Tibial artery (tissue), 4 donors: Measurements from ENCODE around the gene SBNO2.

Experiments used
- DNase-seq, 2 donors: peaks; one replicate each; pipeline ENCODE4 v3.0.0-alpha.2; 2019
- H3K27ac ChIP-seq, 2 donors: fragments of 200-600 bp; sonication (generic) in 1 of 2; 1 replicate in 1 of 2; 2 replicates in 1 of 2; pipeline ENCODE4 v1.5.1; 2018 to 2019; ENCODE audit warnings: mild to moderate bottlenecking in 1 of 2
- H3K27me3 ChIP-seq, 2 donors: fragments of 200-600 bp; sonication (generic) in 1 of 2; one replicate each; pipeline versions ENCODE4 v1.5.1 to v1.6.0; 2016 to 2019
- H3K36me3 ChIP-seq, 3 donors: fragments of 200-600 bp; sonication (generic) in 2 of 3; one replicate each; pipeline ENCODE4 v1.5.1; 2016 to 2019; ENCODE audit warnings: mild to moderate bottlenecking in 2 of 3
- H3K4me1 ChIP-seq, 4 donors: fragments of 200-600 bp; sonication (generic) in 2 of 4; 1 replicate in 3 of 4; 2 replicates in 1 of 4; pipeline ENCODE4 v1.5.1; 2016 to 2019
- H3K4me3 ChIP-seq, 2 donors: fragments of 200-600 bp; sonication (generic) in 1 of 2; 1 replicate in 1 of 2; 2 replicates in 1 of 2; pipeline ENCODE4 v1.5.1; 2018 to 2019; ENCODE audit warnings: mild to moderate bottlenecking in 2 of 2
- H3K9me3 ChIP-seq, 3 donors: fragments of 200-600 bp; sonication (generic) in 1 of 3; one replicate each; pipeline ENCODE4 v1.5.1; 2016 to 2019
- intact Hi-C: fragments of 100-400 bp; cut with DNase I; formaldehyde crosslinking; loops from one replicate; pipeline ENCODE4 v1.15.0; 2023; ENCODE audit warnings: low total_unique reads
- TF ChIP-seq, protein P1 (sequence below), 2 experiments: fragments of 200-600 bp in 1 of 2; fragments of 450-650 bp in 1 of 2; IDR thresholded peaks; one replicate each; pipeline ENCODE4 v1.5.1; 2017 to 2019; ENCODE audit warnings: antibody characterized with exemption in 2 of 2, mild to moderate bottlenecking in 1 of 2, moderate library complexity in 1 of 2

Gene SBNO2

DNA sequence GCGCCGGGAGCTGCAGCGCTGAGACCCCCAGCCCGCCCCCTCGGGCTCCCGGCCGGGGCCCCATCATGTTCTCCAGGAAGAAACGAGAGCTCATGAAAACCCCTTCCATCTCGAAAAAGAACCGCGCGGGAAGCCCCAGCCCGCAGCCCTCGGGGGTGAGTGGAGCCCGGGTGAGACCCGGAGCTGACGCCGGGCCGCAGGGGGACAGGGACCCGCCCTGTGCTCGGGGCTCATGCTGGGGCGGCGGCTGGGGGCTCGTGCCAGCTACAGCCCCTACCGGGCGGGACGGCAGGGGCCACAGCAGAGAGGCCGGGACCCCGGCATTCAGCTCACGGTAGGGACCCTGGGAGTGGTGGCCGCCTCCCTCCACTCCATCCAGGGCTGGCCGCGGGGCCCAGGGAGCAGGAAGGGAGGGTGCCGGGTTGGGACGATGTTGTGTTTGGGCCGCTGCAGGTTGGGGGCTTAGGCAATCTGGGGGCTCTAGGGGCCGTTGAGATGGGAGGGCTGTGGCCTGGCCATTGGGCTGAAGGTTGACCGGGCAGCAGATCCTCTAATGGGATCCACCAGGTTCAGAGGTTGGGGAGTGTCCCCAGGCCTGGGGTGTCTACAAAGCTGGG, 106.6 kb downstream of the SBNO2 start:
- DNase-seq = no peak
- peaks cover 3 to 59% (median 47%) of the 10 kb centered on the region in 4 donors for H3K4me1 ChIP-seq
- TF ChIP-seq, protein P1, sequence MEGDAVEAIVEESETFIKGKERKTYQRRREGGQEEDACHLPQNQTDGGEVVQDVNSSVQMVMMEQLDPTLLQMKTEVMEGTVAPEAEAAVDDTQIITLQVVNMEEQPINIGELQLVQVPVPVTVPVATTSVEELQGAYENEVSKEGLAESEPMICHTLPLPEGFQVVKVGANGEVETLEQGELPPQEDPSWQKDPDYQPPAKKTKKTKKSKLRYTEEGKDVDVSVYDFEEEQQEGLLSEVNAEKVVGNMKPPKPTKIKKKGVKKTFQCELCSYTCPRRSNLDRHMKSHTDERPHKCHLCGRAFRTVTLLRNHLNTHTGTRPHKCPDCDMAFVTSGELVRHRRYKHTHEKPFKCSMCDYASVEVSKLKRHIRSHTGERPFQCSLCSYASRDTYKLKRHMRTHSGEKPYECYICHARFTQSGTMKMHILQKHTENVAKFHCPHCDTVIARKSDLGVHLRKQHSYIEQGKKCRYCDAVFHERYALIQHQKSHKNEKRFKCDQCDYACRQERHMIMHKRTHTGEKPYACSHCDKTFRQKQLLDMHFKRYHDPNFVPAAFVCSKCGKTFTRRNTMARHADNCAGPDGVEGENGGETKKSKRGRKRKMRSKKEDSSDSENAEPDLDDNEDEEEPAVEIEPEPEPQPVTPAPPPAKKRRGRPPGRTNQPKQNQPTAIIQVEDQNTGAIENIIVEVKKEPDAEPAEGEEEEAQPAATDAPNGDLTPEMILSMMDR (IDR thresholded peaks at IDR 0.05) = no peak
- H3K4me3 ChIP-seq = peak overlapping the region; percentile 37 to 51
- no peaks in the 10 kb centered on the region for H3K36me3 ChIP-seq
- H3K9me3 ChIP-seq = no peaks in the 10 kb centered on the region
- H3K27me3 ChIP-seq = peaks cover 0 to 69% of the 10 kb centered on the region in 2 donors
- H3K27ac ChIP-seq = no peak overlapping the region
- intact Hi-C loops = no loop called here

DNA sequence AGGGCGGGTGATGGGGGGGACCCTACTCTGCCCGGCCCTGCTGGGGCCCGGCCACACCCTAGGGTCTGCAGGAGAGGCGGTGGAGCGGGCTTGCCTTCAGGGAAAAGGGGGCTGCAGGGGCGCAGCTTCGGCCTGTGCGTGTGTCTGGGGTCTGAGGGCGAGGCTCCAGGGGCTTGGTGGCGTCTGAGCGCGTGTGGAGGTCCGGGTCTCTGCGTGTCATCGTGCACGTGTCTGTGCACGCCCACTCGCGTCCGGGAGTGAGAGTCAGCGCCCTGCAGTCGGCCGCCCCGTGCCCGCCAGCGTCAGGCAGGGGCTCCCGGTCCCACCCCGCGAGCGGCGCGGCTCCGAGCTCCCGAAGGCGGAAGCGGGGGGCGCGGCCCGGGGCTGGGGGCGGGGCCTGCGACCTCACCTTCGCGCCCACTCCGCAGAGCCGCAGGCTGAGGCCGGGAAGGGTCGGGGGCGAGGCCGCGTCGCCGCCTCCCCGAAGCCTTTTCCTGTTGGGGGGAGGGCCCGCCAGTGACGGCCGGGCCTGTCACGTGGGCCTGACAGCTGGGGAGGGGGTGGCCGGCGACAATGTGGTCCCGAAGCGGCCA, 107.2 kb downstream of the SBNO2 start, which contains the start of gene ARHGAP45:
TSS of gene ARHGAP45 (plus strand) at position 420 of the 593 bp plus-strand sequence. CDS start 239 bp downstream, outside the sequence.
- Histone ChIP-seq H3K27ac (no peak within 1 kb of the TSS), H3K4me1 (peaks cover 3 to 57% (median 46%) of the 10 kb centered on the region in 4 donors), H3K4me3 (peak within 1 kb of the TSS; percentile 37 to 51), H3K27me3 (peaks cover 0 to 65% of the 10 kb centered on the region in 2 donors), H3K36me3 (no peaks in the 10 kb centered on the region), H3K9me3 (no peaks in the 10 kb centered on the region)
- no peak for DNase-seq
- intact Hi-C loops = no loop called here
- TF ChIP-seq, protein P1 (IDR thresholded peaks at IDR 0.05) = no peak

DNA sequence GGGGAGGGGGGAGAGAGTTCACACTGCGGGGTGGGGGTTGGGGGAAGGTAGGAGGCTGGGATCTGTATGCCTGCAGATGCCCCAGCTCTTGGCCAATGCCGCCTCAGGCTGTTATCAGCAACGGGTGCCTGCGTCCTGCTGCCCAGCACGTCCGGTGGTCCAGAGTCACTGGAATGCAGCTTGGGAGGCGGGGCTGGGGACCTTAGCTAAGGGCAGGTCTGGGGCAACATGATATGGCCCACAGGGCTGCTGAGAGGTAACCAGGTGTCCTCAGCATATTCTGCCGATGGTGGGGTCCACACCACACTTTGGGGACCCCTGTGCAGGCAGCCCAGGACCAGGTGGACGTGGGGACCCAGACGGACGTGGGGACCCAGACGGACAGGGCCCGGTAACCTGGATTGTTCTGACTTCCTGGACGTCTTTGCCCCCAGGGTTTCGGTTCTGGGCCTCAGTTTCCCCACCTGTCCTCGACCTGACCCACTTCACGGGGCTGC, 107.8 kb downstream of the SBNO2 start:
- DNase-seq = no peak
- Histone ChIP-seq H3K4me1 (peaks cover 3 to 52% (median 40%) of the 10 kb centered on the region in 4 donors), H3K36me3 (no peaks in the 10 kb centered on the region), H3K27me3 (peaks cover 0 to 61% of the 10 kb centered on the region in 2 donors), H3K9me3 (no peaks in the 10 kb centered on the region), H3K4me3 (peak overlapping the region; percentile 37 to 51), H3K27ac (no peak overlapping the region)
- intact Hi-C loops = no loop called here
- TF ChIP-seq, protein P1 (IDR thresholded peaks at IDR 0.05) = no peak

DNA sequence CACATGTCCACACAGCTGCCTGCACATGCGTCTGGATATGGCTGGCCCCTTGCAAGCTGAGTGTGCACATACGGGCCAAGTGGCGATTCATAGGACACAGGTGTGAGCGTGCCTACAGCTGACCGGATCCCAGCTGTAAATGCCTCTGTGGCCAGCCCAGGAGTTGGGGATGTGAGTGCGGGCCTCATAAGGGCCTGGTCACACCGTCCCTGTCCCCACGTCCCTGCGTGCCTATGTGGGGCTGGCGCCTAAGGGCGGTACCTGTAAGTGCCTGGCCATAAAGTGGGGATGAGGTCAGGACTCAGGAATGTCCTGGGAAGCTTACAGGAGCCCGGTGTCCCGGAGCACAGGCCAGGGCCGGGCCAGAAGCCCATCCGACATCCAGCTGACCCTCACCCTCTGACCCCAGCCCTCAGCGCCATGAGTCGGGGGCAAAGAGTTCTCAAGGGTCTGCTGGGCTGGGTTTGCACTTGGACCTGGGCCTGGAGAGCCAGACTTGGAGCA, 108.4 kb downstream of the SBNO2 start:
- peaks cover 3 to 46% (median 35%) of the 10 kb centered on the region in 4 donors for H3K4me1 ChIP-seq
- peaks cover 0 to 55% of the 10 kb centered on the region in 2 donors for H3K27me3 ChIP-seq
- H3K4me3 ChIP-seq = no peak overlapping the region
- DNase-seq = no peak
- H3K36me3 ChIP-seq = no peaks in the 10 kb centered on the region
- H3K9me3 ChIP-seq = no peaks in the 10 kb centered on the region
- TF ChIP-seq, protein P1 (IDR thresholded peaks at IDR 0.05) = no peak
- intact Hi-C loops = no loop called here
- no peak overlapping the region for H3K27ac ChIP-seq

DNA sequence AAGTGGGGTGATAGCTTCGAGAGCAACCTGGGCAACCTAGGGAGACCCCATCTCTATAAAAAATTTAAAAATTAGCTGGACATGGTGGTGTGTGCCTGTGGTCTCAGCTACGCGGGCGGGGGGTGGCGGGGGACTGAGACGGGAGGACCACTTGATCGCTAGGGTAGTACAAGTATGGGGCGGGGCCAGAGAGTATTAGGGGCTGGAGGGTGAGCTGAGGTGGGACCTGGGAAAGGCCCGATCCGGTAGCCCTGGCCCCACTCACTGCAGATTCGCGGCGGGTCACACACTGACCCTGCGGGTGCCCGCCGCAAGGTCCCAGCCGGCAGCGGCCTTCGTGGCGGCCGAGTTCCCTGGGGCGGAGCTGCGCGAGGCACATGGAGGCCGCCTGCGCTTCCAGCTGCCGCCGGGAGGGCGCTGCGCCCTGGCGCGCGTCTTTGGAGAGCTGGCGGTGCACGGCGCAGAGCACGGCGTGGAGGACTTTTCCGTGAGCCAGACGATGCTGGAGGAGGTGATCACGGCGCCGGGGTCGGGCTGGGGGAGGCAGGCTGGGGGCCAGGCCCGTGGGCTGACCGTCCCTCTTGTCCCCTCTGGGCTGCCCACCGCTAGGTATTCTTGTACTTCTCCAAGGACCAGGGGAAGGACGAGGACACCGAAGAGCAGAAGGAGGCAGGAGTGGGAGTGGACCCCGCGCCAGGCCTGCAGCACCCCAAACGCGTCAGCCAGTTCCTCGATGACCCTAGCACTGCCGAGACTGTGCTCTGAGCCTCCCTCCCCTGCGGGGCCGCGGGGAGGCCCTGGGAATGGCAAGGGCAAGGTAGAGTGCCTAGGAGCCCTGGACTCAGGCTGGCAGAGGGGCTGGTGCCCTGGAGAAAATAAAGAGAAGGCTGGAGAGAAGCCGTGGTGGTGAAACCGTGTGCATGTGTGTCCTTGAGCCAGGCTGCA, 109.1 kb downstream of the SBNO2 start:
- TF ChIP-seq, protein P1 (IDR thresholded peaks at IDR 0.05) = peak; percentile 84 to 91
- no peaks in the 10 kb centered on the region for H3K36me3 ChIP-seq
- H3K4me3 ChIP-seq = no peak overlapping the region
- H3K27ac ChIP-seq = no peak overlapping the region
- intact Hi-C loops = no loop called here
- H3K27me3 ChIP-seq = peaks cover 0 to 47% of the 10 kb centered on the region in 2 donors
- DNase-seq = peak; percentile 59 to 80
- H3K9me3 ChIP-seq = peaks cover 0 to under 1% (median 0%) of the 10 kb centered on the region in 3 donors
- H3K4me1 ChIP-seq = peaks cover 3 to 46% (median 34%) of the 10 kb centered on the region in 4 donors
